NCI-H748 (cell line): Measurements from ENCODE around the gene GPR12.
"Not testable (repeated sequence)": the region's sequence is repeated elsewhere in the genome, so short reads cannot be mapped to it uniquely, and the experiment has no call there.

ENCODE experiments used
- DNase-seq: peaks from one replicate; lab custom pipeline; 2025; ENCODE audit not compliant: unreplicated experiment; lab: John Stamatoyannopoulos, UW

The GPR12 gene

GRCh38 chr13:26749285-26749684 is 11.3 kb downstream of the GPR12 start:
- DNase-seq = peak; percentile 58

DNA sequence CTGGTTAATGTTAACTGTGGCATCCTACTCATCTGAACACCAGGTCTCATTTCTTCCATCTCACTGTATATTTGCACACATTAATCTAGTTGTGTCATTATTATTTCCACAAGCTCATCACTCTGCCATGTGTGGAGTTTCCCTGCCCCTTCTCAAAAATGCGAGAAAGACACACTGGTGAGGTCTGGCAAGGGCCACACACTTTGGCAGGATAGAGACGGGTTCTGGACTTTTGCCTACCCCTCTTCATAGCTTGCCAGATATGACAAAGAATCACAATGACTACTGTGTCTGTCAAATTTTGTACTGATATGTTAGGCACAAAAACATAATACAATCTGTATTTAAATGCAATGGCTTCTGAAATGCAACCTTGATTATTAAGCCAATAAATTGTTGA is 12.9 kb downstream of the GPR12 start:
- no peak for DNase-seq

GRCh38 chr13:26743971-26744370 is 16.6 kb downstream of the GPR12 start:
- no peak for DNase-seq

DNA sequence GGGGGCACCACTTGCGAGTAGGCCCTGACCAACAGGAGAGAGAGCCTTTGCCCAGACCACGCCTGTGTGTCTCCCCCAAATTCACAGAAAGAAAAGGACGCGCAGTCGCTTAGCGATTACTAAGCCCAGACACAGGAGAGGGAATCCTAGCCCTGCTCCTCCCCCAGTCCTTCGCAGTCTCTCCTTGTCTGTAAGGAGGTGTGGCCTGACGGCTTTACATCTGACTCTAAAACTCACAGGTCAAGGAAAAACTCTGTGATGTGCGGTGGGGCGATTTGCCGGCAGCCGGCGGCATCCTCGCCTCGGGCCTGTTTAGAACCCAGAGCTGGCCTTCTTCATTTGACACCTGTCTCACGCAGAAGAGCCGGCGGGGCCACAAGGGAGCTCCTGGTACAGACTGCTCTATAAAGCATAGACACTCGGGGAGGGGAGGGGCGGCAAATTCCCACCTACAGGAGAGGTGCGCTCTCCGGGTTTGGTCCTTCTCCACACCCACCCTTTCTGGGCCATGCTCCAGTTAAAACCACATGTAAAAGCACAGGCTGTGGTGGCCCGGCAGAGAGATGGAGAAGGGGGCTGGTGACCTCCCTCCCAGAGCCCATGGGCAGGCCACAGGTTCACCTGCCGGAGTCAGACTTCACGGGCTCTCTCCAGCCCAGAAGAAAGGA is 17.8 kb downstream of the GPR12 start:
- no peak for DNase-seq

GRCh38 chr13:26735677-26736076 is 24.9 kb downstream of the GPR12 start:
- no peak for DNase-seq

DNA sequence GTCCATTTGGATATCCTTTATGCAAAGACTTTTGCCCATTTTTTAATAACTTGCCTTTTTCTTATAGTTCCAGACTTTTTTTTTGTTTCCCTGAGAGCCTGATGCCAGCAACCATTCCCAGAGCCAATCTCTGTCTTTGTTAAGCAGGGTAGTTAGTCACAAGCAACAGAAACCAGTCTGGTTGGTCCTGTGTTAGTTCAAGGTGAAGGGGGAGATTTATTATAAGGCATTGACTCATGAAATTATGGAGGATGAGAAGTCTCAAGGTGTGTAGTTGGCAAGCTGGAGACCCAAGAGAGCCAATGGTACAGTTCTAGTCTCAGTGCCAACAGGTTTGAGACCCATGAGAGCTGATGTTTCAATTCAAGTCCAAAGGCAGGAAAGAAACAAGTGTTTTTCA is 33.0 kb downstream of the GPR12 start:
- DNase-seq = peak; percentile 36

GRCh38 chr13:26727122-26727521 is 33.5 kb downstream of the GPR12 start:
- no peak for DNase-seq

GRCh38 chr13:26726684-26727083 is 33.9 kb downstream of the GPR12 start:
- no peak for DNase-seq

GRCh38 chr13:26723620-26724019 is 37.0 kb downstream of the GPR12 start:
- DNase-seq = not testable (repeated sequence)

- DNase-seq = no peak
Observed at GRCh38 chr13:26722321-26722720, 38.3 kb downstream of the GPR12 start.

GRCh38 chr13:26721251-26722121 is 39.1 kb downstream of the GPR12 start:
- peak; percentile 82 for DNase-seq

DNA sequence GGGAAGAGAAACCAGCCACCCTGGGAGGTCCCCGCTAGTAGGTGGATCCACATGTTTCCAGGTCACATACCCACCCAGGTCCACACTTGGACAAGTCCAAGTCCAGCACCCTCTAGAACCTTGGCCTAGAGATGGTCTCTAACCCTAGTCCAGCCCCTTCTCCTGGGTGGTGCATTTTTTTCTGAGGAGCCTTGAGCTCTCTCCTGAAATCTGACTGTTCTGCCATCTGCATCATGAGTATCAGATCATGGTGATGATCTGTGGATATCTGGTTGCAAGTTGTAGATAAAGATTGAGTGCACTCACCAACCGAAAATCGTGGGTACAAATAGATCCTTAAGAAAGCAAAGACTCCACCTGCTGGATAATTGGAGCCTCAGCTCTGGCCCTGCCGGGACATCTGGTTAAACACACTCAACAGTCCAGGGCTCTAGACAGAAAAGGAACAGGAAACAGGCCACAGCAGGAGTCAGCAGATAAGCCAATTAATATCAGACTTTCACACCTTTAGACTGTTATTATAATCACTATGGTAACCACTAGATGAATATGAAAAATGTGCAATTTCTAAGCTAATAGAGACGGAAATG is 41.1 kb downstream of the GPR12 start:
- peak; percentile 91 for DNase-seq

- no peak for DNase-seq
Observed at GRCh38 chr13:26718872-26719271, 41.7 kb downstream of the GPR12 start.

- DNase-seq = no peak
Observed at GRCh38 chr13:26718146-26718545, 42.4 kb downstream of the GPR12 start.

GRCh38 chr13:26716984-26717383 is 43.6 kb downstream of the GPR12 start:
- no peak for DNase-seq

- no peak for DNase-seq
Observed at GRCh38 chr13:26713341-26713740, 47.2 kb downstream of the GPR12 start.

DNA sequence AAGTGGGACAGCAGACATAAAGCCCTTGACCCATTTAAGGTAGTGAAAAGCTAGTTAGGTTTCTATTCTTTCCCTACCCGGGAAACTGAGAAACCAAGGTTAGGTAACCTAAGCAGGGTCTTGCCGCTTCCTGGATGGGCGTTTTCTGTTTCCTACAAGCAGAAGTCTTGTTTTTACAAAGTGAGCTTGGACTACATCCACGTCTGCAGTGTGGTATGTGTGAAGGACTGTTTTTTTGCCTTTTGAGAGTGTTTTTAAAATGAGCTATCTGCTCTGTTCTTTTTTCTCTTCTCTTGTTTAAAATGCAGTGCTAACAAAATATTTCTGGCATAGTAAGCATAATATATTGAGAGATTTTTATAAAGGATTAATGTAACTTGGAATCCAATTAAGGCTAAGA is 49.4 kb downstream of the GPR12 start:
- no peak for DNase-seq

DNA sequence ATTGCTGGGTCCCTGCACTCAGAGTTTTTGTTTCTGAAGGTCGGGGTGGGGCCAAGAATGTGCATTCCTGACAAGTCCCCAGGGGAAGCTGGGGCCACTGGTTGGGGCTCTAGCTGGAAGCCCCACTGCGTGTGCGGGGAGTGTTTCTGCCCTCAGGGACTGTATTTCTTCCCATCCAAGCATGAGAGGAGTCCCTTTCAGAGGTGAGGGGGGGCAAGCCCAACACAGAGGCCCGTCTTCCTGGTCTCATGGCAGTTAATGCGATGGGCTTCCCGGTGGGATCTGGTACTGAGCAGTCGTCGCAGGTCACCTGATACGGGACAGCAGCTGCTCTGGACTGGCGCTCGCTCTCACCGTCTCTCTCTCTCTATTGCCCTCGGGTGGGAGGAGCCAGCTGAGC is 50.4 kb downstream of the GPR12 start:
- DNase-seq = no peak

- no peak for DNase-seq
Observed at GRCh38 chr13:26709461-26709860, 51.1 kb downstream of the GPR12 start.

DNA sequence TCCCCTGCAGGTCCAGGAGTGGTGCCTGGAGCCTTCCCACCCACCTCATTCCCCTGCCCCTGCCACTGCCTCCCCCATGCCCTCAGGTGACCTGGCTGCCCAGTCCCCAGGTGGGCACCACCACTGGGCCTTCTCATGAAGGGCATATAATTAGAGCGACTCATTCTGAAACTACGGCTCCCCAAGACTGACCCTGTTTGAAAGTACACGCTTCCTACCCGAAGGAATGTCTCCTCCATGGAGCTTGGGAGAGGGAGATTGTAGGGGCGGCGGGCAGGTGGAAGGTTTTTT is 52.6 kb downstream of the GPR12 start:
- no peak for DNase-seq

DNA sequence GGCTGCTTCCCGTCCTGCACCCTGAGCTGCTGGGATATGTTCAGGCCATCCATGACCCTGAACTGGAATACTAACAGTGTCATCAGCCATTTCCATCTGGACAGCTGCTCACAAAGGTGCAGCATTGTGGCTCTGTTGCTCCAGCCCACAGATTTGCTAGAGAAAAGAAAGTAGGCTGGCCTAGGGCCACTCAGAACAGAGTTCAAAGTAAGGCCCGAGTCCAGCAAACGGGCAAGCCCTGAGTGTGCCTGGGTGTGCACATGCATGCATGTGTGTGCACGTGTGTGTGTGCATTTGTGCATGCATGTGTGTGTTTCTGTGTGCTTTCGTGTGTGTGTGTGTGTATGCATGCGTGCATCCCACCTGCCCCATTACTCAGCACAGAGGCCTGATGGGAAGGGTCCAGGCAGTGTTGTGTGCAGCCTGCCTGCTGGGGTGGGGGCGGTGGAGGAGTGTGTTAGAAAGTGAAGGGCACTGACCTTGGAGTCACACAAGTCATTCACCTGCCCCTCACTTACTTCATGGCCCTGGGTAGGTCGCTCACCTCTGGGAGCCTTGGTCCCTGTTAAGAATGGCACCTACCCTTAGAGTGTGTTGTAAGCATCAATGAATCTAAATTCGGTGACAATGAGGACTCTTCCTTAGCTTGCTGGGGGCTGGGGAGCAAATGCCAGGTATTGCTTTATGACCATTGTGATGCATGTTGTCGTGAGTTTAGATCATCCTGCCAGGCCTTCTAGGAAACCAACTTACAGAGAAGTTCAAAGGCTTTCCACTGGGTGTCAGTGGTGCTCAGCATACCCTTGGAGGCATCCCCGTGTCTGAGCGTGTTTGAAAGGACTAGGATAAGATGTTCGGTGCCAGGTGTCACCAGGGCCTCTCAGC is 53.2 kb downstream of the GPR12 start:
- peak; percentile 89 for DNase-seq
